HEK293T (cell line): ENCODE data around the gene MACIR.

Experiments used
- CTCF ChIA-PET: fragments of 350-600 bp; formaldehyde crosslinking; extraction: SDS; loops from one replicate; lab custom pipeline; 2021; ENCODE audit warnings: antibody characterized with exemption, inconsistent platforms; lab: Yijun Ruan, JAX
- POLR2A ChIA-PET: fragments of 350-600 bp; formaldehyde crosslinking; extraction: SDS; loops from one replicate; lab custom pipeline; 2020; ENCODE audit warnings: antibody characterized with exemption, inconsistent platforms; lab: Yijun Ruan, JAX
- DNase-seq: peaks from one replicate; pipeline ENCODE4 v3.0.0; 2012; ENCODE audit warnings: mixed read lengths; ENCODE audit errors: extremely low spot score
- ARNT ChIP-seq: fragments of 450-650 bp; IDR thresholded peaks from 2 replicates; pipeline ENCODE4 v1.6.1; 2017; ENCODE audit warnings: mild to moderate bottlenecking
- BHLHE40 ChIP-seq: fragments of 450-650 bp; IDR thresholded peaks from 2 replicates; pipeline ENCODE4 v1.6.1; 2016; ENCODE audit warnings: mild to moderate bottlenecking, moderate library complexity, borderline replicate concordance
- CTBP1 ChIP-seq: fragments of 450-650 bp; IDR thresholded peaks from 2 replicates; pipeline ENCODE4 v1.6.1; 2016; ENCODE audit warnings: borderline replicate concordance
- ELF4 ChIP-seq: fragments of 450-650 bp; IDR thresholded peaks from 2 replicates; pipeline ENCODE4 v1.6.1; 2017; ENCODE audit warnings: antibody characterized with exemption
- FOXA1 ChIP-seq: fragments of 450-650 bp; IDR thresholded peaks from 2 replicates; pipeline ENCODE4 v1.6.1; 2016; ENCODE audit warnings: mild to moderate bottlenecking
- FOXK2 ChIP-seq: fragments of 450-650 bp; IDR thresholded peaks from 2 replicates; pipeline ENCODE4 v1.6.1; 2016; ENCODE audit warnings: mild to moderate bottlenecking
- FOXM1 ChIP-seq: fragments of 450-650 bp; IDR thresholded peaks from 2 replicates; pipeline ENCODE4 v1.6.1; 2017; ENCODE audit warnings: mild to moderate bottlenecking, borderline replicate concordance
- HDGF ChIP-seq: fragments of 450-650 bp; IDR thresholded peaks from 2 replicates; pipeline ENCODE4 v1.6.1; 2017; ENCODE audit warnings: antibody characterized with exemption, borderline replicate concordance
- L3MBTL2 ChIP-seq: fragments of 450-650 bp; conservative IDR thresholded peaks from 2 replicates; pipeline ENCODE4 v1.6.1; 2016; ENCODE audit warnings: mild to moderate bottlenecking
- LEF1 ChIP-seq: fragments of 450-650 bp; IDR thresholded peaks from 2 replicates; pipeline ENCODE4 v1.6.1; 2017; ENCODE audit warnings: mild to moderate bottlenecking, borderline replicate concordance
- NFRKB ChIP-seq: fragments of 450-650 bp; IDR thresholded peaks from 2 replicates; pipeline ENCODE4 v1.6.1; 2016; ENCODE audit warnings: mild to moderate bottlenecking, moderate library complexity
- PKNOX1 ChIP-seq: fragments of 450-650 bp; IDR thresholded peaks from 2 replicates; pipeline ENCODE4 v1.6.1; 2016
- SP1 ChIP-seq: fragments of 450-650 bp; IDR thresholded peaks from 2 replicates; pipeline ENCODE4 v1.6.1; 2017
- SUZ12 ChIP-seq: fragments of 450-650 bp; IDR thresholded peaks from 2 replicates; pipeline ENCODE4 v1.6.1; 2016; ENCODE audit warnings: mild to moderate bottlenecking
- TARDBP ChIP-seq: fragments of 450-650 bp; IDR thresholded peaks from 2 replicates; pipeline ENCODE4 v1.6.1; 2016
- ZNF384 ChIP-seq: fragments of 450-650 bp; IDR thresholded peaks from 2 replicates; pipeline ENCODE4 v1.6.1; 2016

The MACIR gene

DNA sequence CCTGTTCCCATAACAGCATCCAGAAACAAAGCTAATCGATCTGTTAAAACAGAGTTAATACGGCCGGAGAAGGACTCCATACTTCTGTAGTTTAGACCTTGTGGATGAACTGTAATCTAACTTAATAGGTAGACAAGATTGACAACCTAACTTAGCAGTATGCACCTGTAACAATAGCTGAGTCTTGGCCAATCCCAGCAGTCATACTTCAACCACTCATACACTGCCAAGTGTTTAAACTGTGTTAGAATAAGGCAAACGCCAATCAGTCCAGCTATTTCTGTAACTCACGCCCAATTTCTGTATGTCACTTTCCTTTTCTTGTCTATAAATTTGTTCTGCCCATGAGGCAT is 33.7 kb upstream of the MACIR start:
- ChIA-PET POLR2A (interaction anchor here (1.7 kb wide), 1 partner anchor 34 kb away, joined by 6 read pairs; the partner anchor contains the start of gene MACIR), CTCF (interaction anchor here (0.5 to 2.1 kb wide), 8 partner anchors 8 to 686 kb away, joined by 3 to 21 read pairs (median 3); no protein-coding TSS in a partner anchor)
- no peak for DNase-seq
- no peak for TF ChIP-seq LEF1
- no peak for TF ChIP-seq ZNF384
- no peak for TF ChIP-seq FOXK2
- TF ChIP-seq FOXA1, result no peak
- no peak for TF ChIP-seq BHLHE40
- TF ChIP-seq FOXM1, result no peak
- no peak for TF ChIP-seq SUZ12
- TF ChIP-seq CTBP1, result no peak
- TF ChIP-seq HDGF, result no peak
- no peak for TF ChIP-seq ELF4
- no peak for TF ChIP-seq SP1
- no peak for TF ChIP-seq TARDBP
- TF ChIP-seq NFRKB, result no peak
- TF ChIP-seq L3MBTL2, result no peak
- no peak for TF ChIP-seq ARNT
- no peak for TF ChIP-seq PKNOX1

DNA sequence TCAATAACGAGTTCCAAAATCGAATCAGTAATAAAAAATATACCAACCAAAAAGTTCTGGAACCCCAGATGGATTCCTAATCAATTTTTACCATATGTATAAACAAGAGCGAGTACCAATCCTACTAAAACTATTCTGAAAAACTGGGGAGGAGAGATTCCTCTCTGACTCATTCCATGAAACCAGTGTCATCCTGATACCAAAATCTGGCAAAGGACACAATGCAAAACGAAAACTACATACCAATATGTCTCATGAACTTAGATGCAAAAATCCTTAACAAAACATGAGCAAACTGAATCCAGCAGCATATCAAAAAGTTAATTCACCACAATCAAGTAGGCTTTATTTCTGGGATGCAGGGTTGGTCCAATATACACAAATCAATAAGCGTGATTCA is 30.5 kb upstream of the MACIR start:
- DNase-seq, result no peak
- POLR2A ChIA-PET, result no interaction called here
- TF ChIP-seq TARDBP (no peak), FOXM1 (no peak), SP1 (no peak), L3MBTL2 (no peak), ZNF384 (no peak), ARNT (no peak), BHLHE40 (no peak), FOXA1 (no peak), PKNOX1 (no peak)
- CTCF ChIA-PET, result no interaction called here

DNA sequence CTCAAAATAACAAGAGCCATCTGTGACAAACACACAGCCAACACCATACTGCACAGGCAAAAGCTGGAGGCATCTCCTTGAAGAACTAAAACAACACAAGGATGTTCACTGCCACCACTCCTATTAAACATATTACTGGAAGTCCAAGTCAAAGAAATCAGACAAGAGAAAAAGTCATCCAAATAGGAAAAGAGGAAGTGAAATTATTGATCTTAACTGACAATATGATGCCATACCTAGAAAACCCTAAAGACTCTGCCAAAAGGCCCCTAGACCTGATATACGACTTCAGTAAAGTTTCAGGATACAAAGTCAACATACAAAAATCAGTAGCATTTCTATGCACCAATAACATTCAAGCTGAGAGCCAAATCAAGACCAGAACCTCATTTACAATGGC is 30.0 kb upstream of the MACIR start:
- ChIA-PET CTCF (no interaction called here), POLR2A (no interaction called here)
- TF ChIP-seq LEF1, result no peak
- TF ChIP-seq SP1, result no peak
- TF ChIP-seq FOXM1, result no peak
- TF ChIP-seq SUZ12, result no peak
- no peak for DNase-seq

GRCh38 chr5:103232393-103232999 is 26.1 kb upstream of the MACIR start:
- POLR2A ChIA-PET, result no interaction called here
- no peak for TF ChIP-seq L3MBTL2
- no peak for TF ChIP-seq LEF1
- TF ChIP-seq SUZ12, result no peak
- no peak for TF ChIP-seq HDGF
- TF ChIP-seq FOXK2, result no peak
- no peak for TF ChIP-seq NFRKB
- TF ChIP-seq CTBP1, result no peak
- TF ChIP-seq PKNOX1, result no peak
- CTCF ChIA-PET, result interaction anchor here (0.6 to 1.1 kb wide), 6 partner anchors 8 to 936 kb away, joined by 3 read pairs; partner anchors contain the start of gene SLCO4C1
- peak; percentile 36 for DNase-seq

DNA sequence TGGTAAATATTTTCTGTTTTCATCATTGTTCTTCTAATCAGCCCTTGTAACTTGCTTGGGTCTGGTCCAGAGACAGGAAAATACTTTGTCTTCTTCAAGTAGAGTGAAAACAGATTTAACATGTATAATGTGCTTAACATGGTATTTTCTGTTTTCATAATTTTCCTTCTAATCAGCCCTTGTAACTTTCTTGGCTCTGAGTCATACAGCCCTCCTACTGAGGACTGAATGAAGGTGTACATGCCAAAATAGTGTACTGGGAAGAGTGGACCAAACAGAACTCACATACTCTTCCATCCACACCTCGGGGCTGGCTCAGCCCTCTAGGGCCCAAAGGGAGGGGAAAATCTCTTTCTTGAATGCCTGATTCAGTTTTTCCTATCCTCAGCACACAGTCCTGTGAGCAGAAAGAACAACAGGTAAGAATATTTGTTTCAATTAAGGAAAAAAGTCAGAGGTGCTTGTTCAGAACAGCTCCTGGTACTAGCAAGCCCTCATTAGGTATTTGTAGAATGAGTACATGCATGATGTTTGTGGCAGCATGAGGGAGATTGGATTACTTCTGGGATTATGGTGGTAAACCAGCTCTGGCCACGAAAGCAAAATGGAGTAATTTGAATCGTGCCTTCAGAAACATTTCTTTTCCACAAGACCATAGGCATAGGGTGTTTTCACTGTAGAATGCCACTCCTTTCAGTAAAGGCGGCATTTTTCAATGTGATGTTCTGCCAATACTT is 24.2 kb upstream of the MACIR start:
- CTCF ChIA-PET, result no interaction called here
- TF ChIP-seq BHLHE40, result no peak
- TF ChIP-seq FOXA1, result no peak
- TF ChIP-seq SUZ12, result no peak
- TF ChIP-seq ARNT, result no peak
- no peak for TF ChIP-seq ZNF384
- TF ChIP-seq ELF4, result no peak
- TF ChIP-seq HDGF, result no peak
- TF ChIP-seq FOXM1, result no peak
- no peak for TF ChIP-seq LEF1
- no peak for TF ChIP-seq NFRKB
- TF ChIP-seq CTBP1, result no peak
- no peak for TF ChIP-seq SP1
- TF ChIP-seq FOXK2, result no peak
- no peak for TF ChIP-seq TARDBP
- TF ChIP-seq PKNOX1, result no peak
- no peak for TF ChIP-seq L3MBTL2
- no peak for DNase-seq
- POLR2A ChIA-PET, result no interaction called here

GRCh38 chr5:103235891-103236290 is 22.7 kb upstream of the MACIR start:
- DNase-seq, result no peak
- TF ChIP-seq SP1, result no peak
- no peak for TF ChIP-seq FOXA1
- no peak for TF ChIP-seq PKNOX1
- no peak for TF ChIP-seq BHLHE40
- no peak for TF ChIP-seq ARNT
- no peak for TF ChIP-seq L3MBTL2
- no peak for TF ChIP-seq FOXK2
- no peak for TF ChIP-seq ZNF384
- TF ChIP-seq HDGF, result no peak
- CTCF ChIA-PET, result no interaction called here
- POLR2A ChIA-PET, result no interaction called here
